Progenitor cell of endocrine pancreas (in vitro differentiated cells): ENCODE data around the gene PKNOX1. TPM values are rescaled to one million over a fixed set of nuclear protein-coding genes. Genes with fewer than 3 reads are reported as not detected.
"Not testable (repeated sequence)": the region's sequence is repeated elsewhere in the genome, so short reads cannot be mapped to it uniquely, and the experiment has no call there.

Source experiments
- DNase-seq: peaks from one replicate; pipeline ENCODE4 v3.0.0; 2021; ENCODE audit warnings: low spot score; ENCODE audit not compliant: unreplicated experiment
- H3K27ac Mint-ChIP-seq: 2 replicates; pipeline ENCODE4 v1.8.0; 2021; ENCODE audit warnings: mild to moderate bottlenecking, moderate library complexity, mixed read lengths
- H3K27me3 Mint-ChIP-seq: 2 replicates; pipeline ENCODE4 v1.8.0; 2021; ENCODE audit warnings: mixed read lengths
- H3K36me3 Mint-ChIP-seq: 2 replicates; pipeline ENCODE4 v1.8.0; 2022; ENCODE audit warnings: mixed read lengths; ENCODE audit not compliant: insufficient read depth
- H3K4me1 Mint-ChIP-seq: 2 replicates; pipeline ENCODE4 v1.8.0; 2021; ENCODE audit warnings: low read depth, mixed read lengths
- H3K4me3 Mint-ChIP-seq: 2 replicates; pipeline ENCODE4 v1.8.0; 2021; ENCODE audit warnings: low read depth, mild to moderate bottlenecking, moderate library complexity, mixed read lengths
- H3K9me3 Mint-ChIP-seq: 2 replicates; pipeline ENCODE4 v1.8.0; 2021; ENCODE audit warnings: low read depth, mixed read lengths
- total RNA-seq: library from RNA; stranded (reverse); gene quantifications from 2 replicates; pipeline ENCODE4 v1.2.1, GENCODE V29; 2021
- TF ChIP-seq, protein P1 (sequence below): fragments of 200-600 bp; sonication (generic); IDR thresholded peaks from one replicate; pipeline ENCODE4 v1.5.0; 2021; ENCODE audit warnings: antibody characterized with exemption, mild to moderate bottlenecking; ENCODE audit not compliant: unreplicated experiment

The PKNOX1 gene
- total RNA-seq, 1 donor from 2014 or later: 27.7 TPM

DNA sequence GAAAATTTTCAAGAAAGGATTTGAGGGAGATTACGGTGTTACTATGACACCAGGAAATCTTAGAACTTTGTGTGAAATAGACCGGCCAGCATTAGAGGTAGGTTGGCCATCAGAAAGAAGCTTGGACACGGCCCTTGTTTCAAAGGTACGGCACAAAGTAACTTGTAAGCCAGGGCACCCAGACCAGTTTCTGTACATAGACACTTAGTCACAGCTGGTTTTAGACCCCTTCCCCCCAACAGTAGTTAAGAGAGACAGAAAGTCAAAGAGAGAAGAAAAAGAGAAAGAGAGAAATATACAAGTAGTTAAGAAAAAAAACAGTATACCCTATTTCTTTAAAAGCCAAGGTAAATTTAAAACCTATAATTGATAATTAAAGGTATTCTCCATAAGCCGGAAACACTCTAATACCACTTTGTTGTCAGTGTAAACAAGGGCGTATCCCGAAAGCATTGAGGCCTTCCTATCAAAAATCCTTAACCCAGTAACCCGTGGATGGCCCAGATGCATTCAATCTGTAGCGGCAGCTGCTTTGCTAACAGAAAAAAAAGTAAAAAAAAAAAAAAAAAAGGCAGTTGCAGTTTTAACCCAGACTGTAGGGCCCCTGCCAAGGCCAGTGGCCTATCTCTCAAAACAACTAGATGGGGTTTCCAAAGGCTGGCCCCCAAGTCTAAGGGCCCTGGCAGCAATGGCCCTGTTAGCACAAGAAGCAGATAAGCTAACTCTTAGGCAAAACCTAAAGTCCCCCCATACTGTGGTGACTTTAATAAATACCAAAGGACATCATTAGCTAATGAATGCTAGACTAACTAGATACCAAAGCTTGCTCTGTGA lies 41.0 kb upstream of the PKNOX1 start:
- H3K4me3 Mint-ChIP-seq, H3K27me3 Mint-ChIP-seq, DNase-seq, H3K9me3 Mint-ChIP-seq, H3K36me3 Mint-ChIP-seq: not testable (repeated sequence)
- H3K4me1 Mint-ChIP-seq: peaks cover 70% of the 10 kb centered on the region
- peak overlapping the region; percentile 90 for H3K27ac Mint-ChIP-seq

DNA sequence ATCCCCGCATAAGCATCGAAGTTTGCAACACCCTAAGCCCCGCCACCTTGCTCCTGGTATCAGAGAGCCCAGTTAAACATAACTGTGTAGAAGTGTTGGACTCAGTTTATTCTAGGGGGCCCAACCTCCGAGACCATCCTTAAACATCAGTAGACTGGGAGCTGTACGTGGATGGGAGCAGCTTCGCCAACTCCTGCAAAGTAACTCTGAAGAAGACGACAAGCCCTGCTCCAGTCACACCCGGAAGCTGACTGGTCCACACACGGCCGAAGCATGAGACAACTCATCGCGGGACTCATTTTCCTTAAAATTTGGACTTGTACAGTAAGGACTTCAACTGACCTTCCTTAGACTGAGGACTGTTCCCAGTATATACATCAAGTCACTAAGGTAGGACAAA lies 40.4 kb upstream of the PKNOX1 start:
- H3K27me3 Mint-ChIP-seq, DNase-seq, H3K27ac Mint-ChIP-seq, H3K36me3 Mint-ChIP-seq, H3K9me3 Mint-ChIP-seq: not testable (repeated sequence)
- Mint-ChIP-seq H3K4me1 (peaks cover 73% of the 10 kb centered on the region), H3K4me3 (peak overlapping the region; percentile 1)

DNA sequence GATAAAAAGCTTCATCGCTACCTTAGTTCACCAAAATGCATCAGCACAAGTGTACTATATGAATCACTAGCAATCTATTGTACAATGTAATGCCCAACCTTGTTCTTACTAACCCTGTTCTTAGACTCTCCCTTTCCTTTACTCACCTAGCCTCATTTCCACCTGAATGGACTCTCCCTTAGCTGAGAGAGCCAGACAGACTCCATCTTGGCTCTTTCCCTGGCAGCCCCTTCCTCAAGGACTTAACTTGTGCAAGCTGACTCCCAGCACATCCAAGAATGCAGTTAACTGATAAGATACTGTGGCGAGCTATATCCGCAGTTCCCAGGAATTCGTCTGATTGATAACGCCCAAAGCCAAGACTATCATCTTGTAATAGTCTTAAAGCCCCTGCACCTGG lies 38.0 kb upstream of the PKNOX1 start:
- not testable (repeated sequence) for H3K36me3 Mint-ChIP-seq, DNase-seq, H3K27me3 Mint-ChIP-seq, H3K4me3 Mint-ChIP-seq, H3K9me3 Mint-ChIP-seq
- Mint-ChIP-seq H3K27ac (peak overlapping the region; percentile 92), H3K4me1 (peaks cover 70% of the 10 kb centered on the region)

DNA sequence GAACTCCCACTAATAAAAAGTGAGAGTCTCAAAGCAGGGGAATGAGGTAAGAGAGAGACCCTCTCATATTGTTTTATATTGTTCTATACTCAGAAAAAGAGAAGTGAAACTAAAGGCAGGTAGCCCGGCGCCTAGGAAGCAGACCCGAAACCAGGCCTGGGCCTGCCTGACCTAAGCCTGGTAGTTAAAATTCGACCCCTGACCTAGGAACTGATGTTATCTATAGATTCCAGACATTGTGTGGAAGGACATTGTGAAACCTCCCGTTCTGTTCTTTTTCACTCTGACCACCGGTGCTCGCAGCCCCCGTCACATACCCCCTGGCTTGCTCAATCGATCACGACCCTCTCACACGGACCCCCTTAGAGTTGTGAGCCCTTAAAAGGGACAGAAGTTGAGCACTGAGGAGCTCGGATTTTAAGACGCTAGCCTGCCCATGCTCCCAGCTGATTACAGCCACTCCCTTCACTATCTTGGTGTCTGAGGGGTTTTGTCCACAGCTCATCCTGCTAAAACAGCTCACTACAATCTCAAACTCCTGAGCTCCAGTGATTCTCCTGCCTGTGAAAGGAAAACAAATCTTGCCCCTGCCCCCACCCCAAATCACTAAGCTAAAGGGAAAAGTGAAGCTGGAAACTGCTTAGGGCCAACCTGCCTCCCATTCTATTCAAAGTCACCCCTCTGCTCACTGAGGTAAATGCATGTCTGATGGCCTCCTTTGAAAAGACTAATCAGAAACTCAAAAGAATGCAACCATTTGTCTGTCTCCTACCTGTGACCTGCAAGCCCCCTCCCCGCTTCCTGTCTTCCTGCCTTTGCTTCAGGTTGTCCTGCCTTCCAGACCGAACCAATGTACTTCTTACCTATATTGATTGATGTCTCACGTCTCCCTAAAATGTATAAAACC lies 37.1 kb upstream of the PKNOX1 start:
- H3K27me3 Mint-ChIP-seq, H3K9me3 Mint-ChIP-seq, H3K36me3 Mint-ChIP-seq, DNase-seq: not testable (repeated sequence)
- Mint-ChIP-seq H3K4me1 (peaks cover 69% of the 10 kb centered on the region), H3K27ac (peak overlapping the region; percentile 92), H3K4me3 (peak overlapping the region; percentile 4)

DNA sequence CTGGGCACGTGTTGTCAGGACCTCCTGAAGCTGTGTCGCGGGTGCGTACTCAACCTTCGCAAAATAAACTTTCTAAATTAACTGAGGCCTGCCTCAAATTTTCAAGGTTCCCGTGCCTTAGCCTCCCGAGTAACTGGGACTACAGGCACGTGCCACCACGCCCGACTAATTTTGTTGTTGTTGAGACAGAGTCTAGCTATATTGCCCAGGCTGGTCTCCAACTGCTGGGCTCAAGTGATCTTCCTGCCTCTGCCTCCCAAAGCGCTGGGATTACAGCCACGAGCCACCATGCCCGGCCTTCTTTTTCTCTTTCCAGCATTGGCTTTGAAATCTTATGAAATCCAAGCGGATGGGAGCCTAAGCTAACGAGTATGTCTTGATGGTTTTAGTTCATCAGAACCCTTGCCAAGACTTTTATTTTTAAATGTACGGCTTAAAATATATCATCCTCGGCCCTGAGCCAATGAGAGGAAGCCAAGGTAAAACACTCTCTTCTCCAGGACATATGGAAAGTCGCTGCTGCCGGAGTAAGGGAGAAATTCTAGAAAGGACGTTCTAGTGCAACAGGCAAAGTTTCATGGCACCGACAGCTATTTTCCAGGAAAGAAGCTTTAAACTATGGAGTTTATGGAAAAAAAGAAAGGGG lies 36.3 kb upstream of the PKNOX1 start:
- Mint-ChIP-seq H3K4me1 (peaks cover 62% of the 10 kb centered on the region), H3K27ac (peak overlapping the region; percentile 92), H3K4me3 (no peak overlapping the region), H3K27me3 (no peaks in the 10 kb centered on the region), H3K36me3 (no peaks in the 10 kb centered on the region), H3K9me3 (peaks cover 4% of the 10 kb centered on the region)
- TF ChIP-seq, protein P1, sequence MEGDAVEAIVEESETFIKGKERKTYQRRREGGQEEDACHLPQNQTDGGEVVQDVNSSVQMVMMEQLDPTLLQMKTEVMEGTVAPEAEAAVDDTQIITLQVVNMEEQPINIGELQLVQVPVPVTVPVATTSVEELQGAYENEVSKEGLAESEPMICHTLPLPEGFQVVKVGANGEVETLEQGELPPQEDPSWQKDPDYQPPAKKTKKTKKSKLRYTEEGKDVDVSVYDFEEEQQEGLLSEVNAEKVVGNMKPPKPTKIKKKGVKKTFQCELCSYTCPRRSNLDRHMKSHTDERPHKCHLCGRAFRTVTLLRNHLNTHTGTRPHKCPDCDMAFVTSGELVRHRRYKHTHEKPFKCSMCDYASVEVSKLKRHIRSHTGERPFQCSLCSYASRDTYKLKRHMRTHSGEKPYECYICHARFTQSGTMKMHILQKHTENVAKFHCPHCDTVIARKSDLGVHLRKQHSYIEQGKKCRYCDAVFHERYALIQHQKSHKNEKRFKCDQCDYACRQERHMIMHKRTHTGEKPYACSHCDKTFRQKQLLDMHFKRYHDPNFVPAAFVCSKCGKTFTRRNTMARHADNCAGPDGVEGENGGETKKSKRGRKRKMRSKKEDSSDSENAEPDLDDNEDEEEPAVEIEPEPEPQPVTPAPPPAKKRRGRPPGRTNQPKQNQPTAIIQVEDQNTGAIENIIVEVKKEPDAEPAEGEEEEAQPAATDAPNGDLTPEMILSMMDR: no peak
- no peak for DNase-seq

DNA sequence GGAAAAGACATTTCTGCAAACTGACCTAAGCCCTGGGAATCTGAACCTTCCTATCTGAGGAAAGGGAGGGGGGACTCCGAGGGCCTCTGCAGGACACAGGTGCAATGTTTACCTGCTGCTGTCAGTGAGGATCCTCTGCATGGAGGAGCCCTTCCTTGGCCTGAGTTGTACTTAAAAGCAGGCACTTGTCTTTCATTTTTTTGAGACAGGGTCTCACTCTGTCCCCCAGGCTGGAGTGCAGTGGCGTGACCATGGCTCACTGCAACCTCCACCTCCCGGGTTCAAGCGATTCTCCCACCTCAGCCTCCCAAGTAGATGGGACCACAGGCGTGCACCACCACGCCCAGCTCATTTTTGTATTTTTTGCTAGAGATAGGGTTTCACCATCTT lies 35.8 kb upstream of the PKNOX1 start:
- H3K9me3 Mint-ChIP-seq, DNase-seq, H3K27me3 Mint-ChIP-seq, H3K36me3 Mint-ChIP-seq, H3K4me3 Mint-ChIP-seq: not testable (repeated sequence)
- Mint-ChIP-seq H3K27ac (peak overlapping the region; percentile 64), H3K4me1 (peaks cover 64% of the 10 kb centered on the region)

DNA sequence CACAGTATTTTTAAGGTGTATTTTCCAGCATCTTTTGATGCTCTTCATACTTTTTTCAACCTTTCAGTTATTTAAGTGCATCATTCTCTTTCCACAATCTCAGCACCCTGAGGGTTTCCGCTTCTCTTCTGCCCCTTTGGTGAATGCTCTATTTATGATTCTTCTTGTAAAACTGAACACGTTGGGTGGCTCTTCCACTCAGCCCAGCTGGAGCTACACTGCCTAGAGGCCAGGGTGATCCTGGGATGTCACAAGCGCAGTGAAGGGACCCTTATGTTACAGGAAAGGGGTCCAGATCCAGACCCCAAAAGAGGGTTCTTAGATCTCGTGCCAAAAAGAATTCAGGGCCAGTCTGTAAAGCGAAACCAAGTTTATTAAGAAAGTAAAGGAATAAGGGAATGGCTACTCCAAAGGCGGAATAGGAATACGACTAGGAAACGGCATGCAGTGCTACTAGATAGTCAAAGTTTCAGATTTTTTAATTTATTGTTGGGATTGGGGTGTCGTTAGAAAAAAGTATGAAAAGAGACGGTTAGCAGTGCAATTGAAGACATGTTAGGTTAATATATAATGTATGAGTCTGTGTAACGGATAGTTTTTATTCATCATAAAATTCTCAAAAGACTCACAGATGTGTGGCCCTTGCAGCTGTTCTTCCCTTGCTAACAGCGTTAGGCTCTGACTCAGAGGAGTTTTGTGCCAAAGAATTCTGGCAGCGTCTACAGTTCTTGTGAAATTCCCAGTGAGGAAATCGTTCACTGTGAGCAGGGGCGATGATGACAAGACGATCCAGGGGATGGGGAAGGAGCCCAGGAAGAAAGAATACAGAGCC lies 34.6 kb upstream of the PKNOX1 start:
- Mint-ChIP-seq H3K4me1 (peaks cover 64% of the 10 kb centered on the region), H3K27ac (no peak overlapping the region), H3K4me3 (no peak overlapping the region), H3K9me3 (peaks cover 4% of the 10 kb centered on the region), H3K27me3 (no peaks in the 10 kb centered on the region), H3K36me3 (no peaks in the 10 kb centered on the region)
- no peak for DNase-seq
- TF ChIP-seq, protein P1: no peak
